DMS79 (cell line): Measurements from ENCODE around the gene MROH8.
A peak's percentile ranks its signal among the peaks of the same experiment; 100 is the strongest.

Experiments
- DNase-seq: peaks from one replicate; lab custom pipeline; 2025; lab: John Stamatoyannopoulos, UW

The MROH8 gene

GRCh38 chr20:37198932-37199660, 19.7 kb upstream of the MROH8 start:
- DNase-seq, result peak; percentile 28

GRCh38 chr20:37194621-37195417, 15.5 kb upstream of the MROH8 start:
- no peak for DNase-seq

- DNase-seq, result no peak
Observed at GRCh38 chr20:37193821-37194220, 14.5 kb upstream of the MROH8 start.

GRCh38 chr20:37193226-37193625, 13.9 kb upstream of the MROH8 start:
- DNase-seq, result no peak

- peak; percentile 60 for DNase-seq
Observed at GRCh38 chr20:37192137-37192854, 12.9 kb upstream of the MROH8 start.

GRCh38 chr20:37190354-37191112, 11.2 kb upstream of the MROH8 start:
- no peak for DNase-seq

- DNase-seq, result no peak
Observed at GRCh38 chr20:37189416-37190016, 10.2 kb upstream of the MROH8 start.

GRCh38 chr20:37188787-37189186, 9.4 kb upstream of the MROH8 start:
- DNase-seq, result no peak

- no peak for DNase-seq
Observed at GRCh38 chr20:37185686-37186085, 6.3 kb upstream of the MROH8 start.

GRCh38 chr20:37179683-37180524, 556 bp upstream of the MROH8 start:
- no peak for DNase-seq

- DNase-seq, result no peak
Observed at GRCh38 chr20:37172836-37173235, 6.5 kb downstream of the MROH8 start.

- DNase-seq, result no peak
Observed at GRCh38 chr20:37166867-37167266, 12.5 kb downstream of the MROH8 start.

GRCh38 chr20:37165031-37165430, 14.3 kb downstream of the MROH8 start:
- no peak for DNase-seq

- no peak for DNase-seq
Observed at GRCh38 chr20:37163832-37164554, 15.4 kb downstream of the MROH8 start.

- DNase-seq, result no peak
Observed at GRCh38 chr20:37162646-37163045, 16.7 kb downstream of the MROH8 start.

GRCh38 chr20:37161830-37162549, 17.4 kb downstream of the MROH8 start:
- no peak for DNase-seq

GRCh38 chr20:37160683-37161082, 18.7 kb downstream of the MROH8 start:
- no peak for DNase-seq

GRCh38 chr20:37158248-37158647, 21.1 kb downstream of the MROH8 start:
- DNase-seq, result no peak

GRCh38 chr20:37155987-37156386, 23.4 kb downstream of the MROH8 start:
- no peak for DNase-seq
